Dedifferentiated amniotic fluid mesenchymal stem cell (primary cell): Measurements from ENCODE around the gene CNTNAP5.

Experiments used
- DNase-seq: peaks from one replicate; pipeline ENCODE4 v3.0.0-alpha.2; 2016; ENCODE audit errors: extremely low spot score

The CNTNAP5 gene

DNA sequence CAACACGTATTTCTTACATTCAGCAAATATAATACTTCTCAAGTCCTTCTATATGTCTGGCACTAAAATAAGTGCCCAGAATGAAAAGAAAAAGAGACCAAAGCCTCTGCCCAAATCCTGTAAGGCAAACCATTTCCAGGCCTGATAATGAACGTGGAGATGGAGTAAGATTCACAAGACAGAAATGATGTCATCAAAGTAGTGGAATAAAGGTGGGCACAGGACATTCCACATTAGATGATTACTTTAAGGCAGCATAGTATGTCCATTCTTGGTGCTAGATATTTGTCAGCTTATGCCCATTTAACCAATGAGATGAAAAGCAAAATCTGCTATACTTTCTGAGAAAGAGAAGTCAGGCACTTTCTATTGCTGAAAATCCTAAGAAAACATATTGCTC is 38.5 kb downstream of the CNTNAP5 start:
- no peak for DNase-seq

DNA sequence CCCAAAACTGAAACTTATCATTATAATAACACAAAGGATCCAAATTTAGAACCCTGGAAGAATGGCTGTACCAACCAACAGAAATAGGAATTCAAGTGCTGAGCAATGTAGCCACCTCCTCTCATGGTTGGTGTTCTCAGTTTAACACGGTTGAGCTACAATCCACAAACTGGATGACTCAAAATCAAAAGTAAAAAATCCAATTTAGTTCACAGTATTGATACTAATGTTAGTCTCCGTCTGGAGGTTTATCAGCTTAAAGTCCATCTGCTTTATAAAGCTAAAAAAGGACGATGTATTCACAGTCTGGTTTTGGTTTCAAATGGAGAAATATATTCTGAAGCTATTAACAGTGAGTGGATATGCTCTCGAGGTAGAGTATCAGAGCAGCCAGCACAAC is 40.5 kb downstream of the CNTNAP5 start:
- no peak for DNase-seq

DNA sequence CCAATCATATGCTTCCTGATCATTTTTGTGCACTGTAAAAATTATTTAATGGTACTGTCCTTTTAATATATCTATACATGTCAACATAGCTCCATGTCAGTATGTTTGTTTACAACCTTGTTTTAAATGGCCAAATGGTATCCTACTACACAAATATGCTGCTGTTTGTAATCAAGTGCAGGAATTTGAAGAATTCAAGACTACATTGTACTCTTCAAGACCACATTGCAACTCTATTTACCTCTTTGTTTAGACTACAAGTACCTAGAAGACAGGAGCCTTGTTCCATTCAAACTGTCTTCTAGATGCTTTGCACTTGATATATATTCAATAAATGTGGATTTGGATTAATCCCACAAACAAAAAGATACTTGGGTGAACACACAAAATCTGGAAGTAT is 41.7 kb downstream of the CNTNAP5 start:
- no peak for DNase-seq

DNA sequence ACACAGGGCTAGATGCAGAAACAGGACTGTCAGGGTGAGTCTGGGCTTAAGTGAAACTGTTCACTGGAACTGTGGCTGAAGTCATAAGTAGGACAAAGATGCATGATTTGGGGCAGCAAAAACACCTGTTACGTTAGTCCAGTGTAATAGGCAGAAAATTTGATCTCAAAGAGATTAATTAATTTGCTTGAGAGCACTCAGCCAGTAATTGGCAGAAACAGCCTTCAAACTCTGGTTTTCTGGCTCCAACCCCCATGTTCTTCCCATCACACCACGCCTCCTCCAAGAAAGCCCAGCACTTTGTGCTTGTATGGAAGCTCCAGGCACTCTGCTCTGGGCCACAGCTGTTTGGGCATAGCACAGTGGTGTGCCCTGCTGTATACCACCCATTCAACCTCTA is 54.0 kb downstream of the CNTNAP5 start:
- no peak for DNase-seq

DNA sequence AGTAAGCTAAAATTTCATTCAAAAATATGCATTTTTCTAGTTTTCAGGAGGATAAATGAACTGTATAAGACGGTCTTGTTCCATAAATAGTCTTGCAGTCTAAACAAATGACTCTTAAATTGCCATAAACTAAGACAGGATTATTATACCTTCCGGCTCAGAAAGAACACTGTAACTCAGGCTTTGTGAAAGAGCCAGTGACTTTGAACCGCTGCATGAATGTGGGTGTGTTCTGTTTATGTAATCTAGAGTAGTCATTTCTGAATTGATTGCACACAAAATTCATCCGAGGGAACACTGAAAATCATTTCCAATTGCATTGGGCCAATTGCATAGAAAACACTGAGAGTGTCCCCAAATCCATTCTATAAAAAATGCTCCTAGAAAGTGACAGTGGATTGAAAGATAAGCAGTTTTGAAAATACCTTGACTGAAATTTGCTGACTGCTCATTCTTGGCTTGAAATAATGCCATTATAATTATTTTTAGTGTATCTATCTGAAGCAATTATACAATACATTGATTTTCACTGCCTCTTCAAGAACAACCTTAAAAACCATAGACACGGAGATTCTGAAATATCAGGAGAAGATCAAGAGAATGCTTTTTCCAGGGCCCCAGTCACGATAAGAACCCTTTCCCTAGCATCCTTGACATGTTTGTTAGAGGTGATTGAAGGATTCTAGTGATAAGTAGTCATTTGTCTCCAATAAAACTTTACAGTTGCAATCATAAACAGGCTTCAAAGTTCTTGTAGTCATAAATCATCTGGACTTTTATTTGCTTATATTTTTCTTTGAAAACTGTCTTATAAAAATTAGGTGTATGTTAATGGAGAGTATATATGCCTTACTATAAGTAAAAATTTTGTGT is 55.4 kb downstream of the CNTNAP5 start:
- no peak for DNase-seq

DNA sequence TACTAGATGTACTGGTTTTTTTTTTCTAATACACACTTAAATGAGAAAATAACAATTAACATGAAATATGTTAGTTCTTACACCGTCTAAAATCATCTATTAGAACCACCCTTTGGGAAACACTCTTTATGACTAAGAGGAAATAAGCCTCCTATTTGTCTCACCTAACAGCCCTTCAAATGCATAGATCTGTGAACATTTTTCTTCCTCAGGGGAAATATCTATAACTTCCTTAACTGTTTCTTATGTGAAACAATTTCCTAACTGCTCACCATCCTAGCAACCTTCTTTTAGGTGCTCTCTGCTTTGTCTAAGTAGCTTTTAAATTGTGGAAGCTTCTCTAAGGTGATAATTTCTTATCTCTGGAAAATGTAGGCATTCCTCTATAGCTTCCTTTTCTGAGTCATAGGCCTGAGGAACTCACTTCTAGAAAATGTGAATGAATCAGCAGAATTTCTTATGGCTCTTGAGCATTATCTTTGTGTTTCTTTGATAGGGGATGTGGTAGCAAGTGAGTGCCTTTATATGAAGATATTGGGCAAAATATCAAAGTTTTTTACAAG is 56.1 kb downstream of the CNTNAP5 start:
- no peak for DNase-seq

DNA sequence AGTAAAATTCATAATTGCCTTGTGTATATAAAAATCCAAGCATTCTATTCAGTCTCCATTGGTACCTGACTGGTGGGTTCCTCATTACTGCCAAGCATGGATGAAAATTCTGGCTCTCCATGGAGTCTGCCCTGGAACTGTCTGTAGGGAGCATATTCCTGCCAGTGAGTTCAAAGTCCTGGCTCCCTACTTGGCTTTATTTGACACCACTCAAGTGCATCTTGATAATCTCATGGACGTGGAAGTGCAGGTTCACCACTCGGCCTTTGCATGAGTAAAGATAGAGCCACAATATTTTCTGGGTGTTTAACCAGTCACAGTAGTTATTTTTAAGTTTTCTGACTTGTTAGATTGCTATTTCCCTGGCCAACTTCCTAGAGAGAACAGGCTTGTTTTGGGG is 63.5 kb downstream of the CNTNAP5 start:
- DNase-seq, result no peak

DNA sequence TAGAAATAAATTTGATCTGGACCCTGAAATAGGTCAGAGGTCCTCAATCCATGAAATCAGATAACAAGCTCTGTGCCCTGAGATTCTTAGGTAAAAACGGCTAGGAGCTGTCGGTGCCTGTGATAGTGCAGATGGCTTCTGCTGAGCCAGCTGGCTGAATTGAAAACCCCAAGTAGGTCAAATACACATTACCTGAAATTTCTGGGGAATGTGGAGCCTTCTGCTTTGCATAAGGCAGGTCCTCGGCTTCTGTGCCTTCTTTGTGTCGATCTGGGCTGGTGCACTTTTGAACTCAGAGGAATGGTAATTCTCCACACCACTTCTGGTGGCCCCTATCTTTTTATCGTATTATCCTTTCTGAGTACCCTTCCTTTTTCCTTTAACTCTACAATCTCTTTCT is 66.6 kb downstream of the CNTNAP5 start:
- no peak for DNase-seq

DNA sequence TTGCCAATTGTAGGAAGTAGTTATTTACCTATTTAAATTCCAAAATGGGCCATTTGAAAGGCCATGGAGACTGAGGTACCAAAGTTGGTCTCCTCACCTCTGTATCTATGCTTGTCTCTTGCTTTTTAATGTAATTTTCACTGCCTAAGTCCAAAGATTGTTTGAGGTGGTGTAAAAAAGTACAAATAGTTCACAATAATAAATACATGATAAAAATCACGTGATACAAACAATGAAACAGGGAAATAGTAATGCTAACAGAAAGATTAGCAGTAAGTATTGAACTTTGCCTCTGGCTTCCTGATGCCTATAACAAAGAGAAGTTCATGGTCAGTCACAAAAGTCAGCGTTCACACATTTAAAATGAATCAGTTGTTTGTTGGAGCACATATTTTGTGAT is 67.6 kb downstream of the CNTNAP5 start:
- no peak for DNase-seq

DNA sequence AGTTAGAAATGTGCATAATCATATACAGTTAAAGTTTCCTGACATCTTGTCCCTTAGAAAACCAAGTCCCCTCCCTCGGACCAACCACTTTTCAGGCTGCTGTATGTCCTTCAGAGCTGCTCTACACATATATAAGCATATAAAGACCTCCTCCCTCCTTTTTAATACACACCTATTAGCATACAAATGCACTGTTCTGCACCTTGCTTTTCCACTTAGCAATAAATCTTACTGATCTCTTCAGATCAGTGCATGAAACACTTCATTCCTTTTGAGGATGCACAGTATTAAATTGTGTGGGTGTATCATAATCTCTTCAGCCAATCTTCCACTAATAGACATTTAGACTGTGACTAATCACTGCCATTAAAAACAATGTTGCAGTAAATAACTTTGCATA is 79.8 kb downstream of the CNTNAP5 start:
- no peak for DNase-seq

DNA sequence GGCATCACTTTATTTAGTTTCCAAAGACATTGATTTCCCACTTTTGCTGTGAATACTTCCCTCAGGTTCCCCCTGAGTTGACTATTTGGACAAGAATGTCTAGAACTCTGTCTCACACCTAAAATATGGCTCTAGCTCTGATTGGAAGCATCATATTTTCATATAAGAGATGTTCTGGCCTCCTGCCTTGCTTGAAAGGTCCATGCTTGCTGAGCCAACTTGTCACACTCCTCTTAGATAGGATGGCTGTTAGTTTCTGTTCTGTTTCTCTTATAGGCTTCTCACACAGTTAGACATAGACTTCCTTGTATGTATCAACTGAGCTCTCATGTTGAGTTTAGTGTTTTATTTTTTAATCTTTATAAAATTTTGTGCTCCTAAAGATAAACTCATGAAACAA is 87.1 kb downstream of the CNTNAP5 start:
- no peak for DNase-seq

DNA sequence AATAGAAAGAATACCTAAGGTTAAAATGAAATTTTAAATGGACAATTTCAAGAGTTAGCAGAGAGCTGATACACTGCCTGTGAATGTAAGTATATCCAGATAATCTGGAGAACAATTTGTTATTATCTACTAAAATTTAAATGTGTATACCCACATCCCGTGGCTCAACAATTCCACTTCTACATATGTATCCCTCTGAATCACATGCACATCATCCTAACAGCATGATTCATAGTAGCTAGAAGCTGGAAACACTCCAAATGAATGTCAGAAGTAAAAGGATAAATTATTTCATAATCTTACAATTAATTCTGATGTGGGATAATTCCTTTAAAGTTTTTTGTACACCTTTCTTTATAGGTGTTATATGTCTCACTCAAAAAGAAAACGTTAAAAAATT is 87.9 kb downstream of the CNTNAP5 start:
- DNase-seq, result no peak

DNA sequence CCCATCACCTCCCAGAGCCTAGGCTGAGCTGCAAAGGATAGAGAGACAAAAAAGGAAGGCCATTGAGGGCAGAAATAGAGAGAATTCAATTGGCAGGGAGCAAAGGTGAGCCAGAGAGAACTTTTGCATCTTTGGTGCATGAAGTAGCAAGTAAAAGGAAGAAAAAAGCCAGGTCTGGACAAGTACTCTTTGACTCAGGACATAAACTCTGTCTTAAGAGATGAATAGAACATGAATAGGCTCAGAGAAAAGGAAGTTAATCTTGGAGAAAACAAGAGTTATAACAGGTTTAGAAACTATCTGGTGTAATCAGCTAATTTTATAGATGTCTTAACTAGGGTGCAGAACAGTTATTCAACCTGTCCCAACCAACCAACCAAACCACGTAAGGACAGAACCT is 95.2 kb downstream of the CNTNAP5 start:
- no peak for DNase-seq

DNA sequence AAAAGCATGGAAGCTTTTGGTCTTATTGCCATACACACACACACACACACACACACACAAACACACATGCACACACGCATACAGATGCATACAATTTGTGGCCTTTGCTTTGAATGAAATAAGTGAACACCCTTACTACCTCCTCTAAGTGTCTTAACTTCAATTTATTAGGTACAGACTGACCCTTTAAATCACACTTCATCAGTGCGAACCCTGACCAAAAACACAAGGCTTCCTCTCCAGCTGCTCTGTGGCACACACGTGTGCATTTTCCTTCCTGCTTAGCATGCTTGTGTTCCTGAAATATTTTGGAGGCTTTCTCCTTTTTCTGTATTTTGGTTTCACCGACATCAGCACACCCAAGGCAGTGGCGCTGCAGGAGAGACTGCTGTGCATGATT is 96.0 kb downstream of the CNTNAP5 start:
- DNase-seq, result no peak

DNA sequence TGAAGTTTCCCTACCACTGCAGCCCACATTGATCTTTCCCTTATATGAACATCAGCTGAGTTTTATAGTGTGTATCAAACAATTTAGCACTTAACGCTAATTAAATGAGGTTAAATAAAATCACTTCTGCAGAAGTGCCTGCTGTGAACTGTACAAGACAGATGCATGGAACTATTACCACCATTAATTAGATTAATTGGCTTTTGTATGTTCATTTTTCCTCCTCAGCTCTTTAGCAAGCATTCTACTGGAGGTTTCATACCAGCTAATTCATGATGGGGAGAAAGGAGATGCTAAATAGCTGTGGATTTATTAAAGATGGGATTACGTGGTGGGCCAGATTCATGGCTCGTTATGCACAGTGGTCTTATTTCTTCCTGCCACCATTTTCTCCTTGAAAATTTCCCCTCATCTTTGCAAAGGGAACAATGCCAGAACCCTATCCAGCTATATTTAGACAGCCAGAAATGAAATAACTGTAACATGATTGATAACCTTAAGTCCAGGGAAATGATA is 96.7 kb downstream of the CNTNAP5 start:
- DNase-seq, result no peak

DNA sequence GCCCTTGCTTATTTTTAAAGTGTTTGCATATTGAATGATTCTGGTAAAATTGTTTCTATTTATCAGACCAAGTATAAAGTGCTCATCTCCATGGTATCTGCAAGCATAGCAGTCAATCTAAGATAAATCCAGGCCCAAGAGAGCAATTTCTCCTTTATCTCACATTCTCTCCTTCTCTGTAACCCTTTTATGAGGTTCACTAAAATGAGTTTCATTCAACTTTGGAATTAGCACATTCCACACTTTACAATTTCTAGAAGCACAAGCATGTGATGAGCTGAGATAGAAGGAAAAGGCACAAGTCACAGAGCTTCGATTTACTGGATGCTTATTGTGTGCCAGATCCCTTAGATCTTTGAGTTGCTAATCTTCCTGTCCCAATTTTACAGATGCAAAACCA is 97.3 kb downstream of the CNTNAP5 start:
- DNase-seq, result no peak

DNA sequence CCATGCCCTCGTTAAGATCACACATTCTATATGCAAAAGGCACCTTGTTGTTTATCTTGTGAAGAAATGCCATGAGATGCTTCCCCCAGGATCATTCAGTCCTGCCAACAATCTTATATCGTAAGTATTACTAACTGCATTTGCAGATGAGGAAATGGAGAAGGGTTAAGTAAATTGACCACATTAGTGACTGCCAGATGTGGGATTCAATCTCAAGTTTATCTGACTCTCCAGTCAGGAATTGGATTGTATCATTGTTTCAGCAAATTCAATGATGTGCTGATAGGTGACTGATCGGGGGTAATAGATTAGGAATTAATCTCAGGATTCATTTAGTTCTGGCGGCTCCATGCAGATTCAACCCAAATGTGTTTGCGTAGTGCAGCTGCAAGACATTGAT is 106.2 kb downstream of the CNTNAP5 start:
- no peak for DNase-seq

DNA sequence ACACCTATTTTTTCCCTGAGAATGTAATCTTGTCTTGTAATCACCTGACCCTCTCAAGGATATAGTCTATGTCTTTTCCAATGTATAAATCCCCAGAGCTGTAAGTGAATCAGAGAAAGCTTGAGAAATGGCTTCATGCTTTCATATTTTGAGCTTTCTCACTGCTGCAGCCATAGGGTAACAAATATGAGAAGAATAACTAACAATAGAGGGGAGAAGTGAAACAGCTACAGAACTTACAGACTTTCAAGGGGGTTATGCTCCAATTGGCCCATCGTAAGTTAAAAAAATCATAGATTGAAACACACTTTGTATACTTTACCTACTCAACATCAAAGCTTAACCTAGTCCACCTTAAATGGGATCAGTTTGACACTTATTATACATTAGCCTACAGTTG is 111.0 kb downstream of the CNTNAP5 start:
- no peak for DNase-seq

DNA sequence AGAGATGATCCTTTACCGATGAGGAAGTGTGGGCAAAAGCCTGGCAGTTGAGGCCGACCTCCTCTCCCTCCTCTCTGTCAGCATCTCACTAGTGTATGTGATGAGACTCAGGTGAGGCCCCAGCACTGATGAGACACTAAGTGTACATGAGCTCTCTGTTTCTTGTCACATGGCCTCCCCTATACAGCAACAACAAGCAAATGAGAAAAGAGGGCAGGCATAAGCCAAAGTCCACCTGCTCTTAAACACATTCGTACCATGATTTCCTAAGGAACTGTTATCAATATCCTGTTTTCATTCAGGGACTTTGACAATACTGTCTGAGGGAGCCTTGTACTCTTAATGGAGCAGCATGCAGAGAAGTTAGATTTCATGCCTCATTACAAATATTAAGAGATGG is 113.0 kb downstream of the CNTNAP5 start:
- no peak for DNase-seq

DNA sequence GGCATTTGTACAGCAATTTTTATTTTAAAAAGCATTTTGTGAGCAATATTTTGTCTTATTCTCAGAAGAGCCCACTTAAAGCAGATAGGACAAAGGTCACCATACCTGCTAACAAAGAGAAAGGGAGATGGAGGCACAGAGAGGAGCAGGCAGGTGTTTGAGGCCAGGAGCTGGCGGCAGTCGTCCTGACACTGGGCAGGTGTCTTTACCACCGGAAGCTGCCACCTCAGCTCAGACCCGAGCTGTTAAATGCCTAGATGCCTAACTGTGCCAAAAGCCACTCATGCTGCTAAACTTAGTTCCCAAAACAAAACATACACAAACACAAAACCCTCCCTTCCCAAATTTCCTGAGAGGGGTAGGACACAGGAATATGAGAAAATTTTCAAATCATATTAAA is 120.9 kb downstream of the CNTNAP5 start:
- no peak for DNase-seq

DNA sequence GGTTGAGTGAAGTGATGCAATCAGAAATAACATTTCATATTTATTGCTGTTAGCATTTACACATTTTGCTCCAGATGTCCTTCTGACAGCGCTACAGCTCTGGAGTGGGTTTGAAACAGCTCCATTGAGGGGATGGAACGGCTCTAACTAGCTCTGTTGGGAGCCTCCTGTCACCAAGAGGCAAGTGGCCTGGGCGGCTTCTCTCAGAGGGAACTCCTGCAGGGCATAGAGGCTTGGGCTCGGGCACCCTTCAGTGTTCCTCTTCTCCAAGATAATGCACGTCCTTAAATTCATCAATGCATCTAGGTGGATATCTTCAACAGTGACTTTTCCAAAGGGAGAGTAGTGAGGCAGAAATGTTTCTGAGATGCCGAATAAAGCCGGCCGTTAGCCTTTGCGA is 122.5 kb downstream of the CNTNAP5 start:
- DNase-seq, result no peak

DNA sequence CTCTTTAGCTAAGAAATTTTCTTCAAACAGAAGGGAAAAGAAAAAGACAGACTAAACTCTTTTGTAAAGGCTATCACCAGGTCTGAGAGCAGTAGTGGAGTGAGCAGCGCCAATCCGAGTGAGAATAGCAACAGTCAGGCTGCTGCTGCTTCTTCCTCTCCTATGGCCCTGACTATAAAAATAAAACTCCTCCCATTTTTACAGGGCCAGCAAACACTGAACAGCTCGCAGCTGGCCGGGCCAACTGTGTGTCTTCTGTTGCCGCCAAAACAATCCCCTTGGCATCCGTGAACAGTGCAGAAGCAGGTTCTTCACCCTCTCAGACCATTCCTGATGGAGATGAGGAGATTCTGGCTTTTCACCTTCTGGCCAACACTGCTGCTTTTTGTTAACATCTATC is 124.5 kb downstream of the CNTNAP5 start:
- DNase-seq, result no peak

DNA sequence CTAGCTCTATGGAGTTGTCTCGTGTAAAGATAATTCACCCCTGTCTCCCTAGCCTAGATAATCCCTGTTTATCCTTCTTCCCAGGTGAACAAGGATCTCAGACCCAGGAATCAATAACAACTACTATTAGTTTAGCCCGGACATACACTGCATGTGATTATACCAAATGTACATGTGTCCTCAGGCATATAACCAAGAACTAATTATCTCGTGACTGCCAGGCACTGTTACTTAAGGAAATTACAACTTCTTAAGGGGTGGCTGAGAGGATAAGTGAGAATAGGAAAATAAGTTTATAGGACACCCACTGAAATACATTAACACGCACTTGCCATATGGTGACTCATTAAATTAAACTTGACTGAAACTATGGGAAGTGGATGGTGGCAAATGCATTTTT is 126.6 kb downstream of the CNTNAP5 start:
- DNase-seq, result no peak

DNA sequence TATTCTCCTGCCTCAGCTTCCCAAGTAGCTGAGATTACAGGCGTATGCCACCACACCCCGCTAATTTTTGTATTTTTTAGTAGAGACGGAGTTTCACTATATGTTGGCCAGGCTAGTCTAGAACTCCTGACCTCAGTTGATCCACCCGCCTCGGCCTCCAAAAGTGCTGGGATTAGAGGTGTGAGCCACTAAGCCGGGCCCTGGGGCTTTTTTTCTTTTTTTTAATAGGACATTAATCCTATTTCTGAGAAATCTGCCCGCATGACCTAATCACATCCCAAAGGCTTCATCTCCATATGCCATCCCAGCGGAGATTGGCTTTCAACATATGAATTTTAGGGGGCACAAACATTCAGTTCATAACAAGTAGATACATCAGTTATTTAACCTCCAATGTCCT is 128.6 kb downstream of the CNTNAP5 start:
- DNase-seq, result no peak
